ENCODE data around the gene SAFB2.
"Not testable (repeated sequence)": the region's sequence is repeated elsewhere in the genome, so short reads cannot be mapped to it uniquely, and the experiment has no call there.

SAFB2 gene

DNA sequence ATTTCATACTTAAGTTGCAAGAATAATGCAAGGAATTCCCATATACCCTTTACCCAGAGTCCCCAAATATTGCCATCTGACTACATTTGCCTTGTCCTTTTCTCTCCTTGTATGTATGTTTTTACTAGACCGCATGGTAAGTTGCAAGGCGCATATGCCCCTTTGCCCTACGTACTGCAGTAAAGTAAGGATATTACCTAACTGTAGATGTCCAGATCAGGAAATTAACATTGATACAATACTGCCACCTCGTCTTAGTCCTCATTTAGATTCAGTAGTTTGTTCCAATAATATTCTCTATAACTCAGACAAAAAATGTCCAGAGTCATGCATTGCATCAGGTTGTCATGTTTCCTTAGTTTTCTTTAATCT lies 9.7 kb upstream of the SAFB2 start:
- DNase-seq: no peak

DNA sequence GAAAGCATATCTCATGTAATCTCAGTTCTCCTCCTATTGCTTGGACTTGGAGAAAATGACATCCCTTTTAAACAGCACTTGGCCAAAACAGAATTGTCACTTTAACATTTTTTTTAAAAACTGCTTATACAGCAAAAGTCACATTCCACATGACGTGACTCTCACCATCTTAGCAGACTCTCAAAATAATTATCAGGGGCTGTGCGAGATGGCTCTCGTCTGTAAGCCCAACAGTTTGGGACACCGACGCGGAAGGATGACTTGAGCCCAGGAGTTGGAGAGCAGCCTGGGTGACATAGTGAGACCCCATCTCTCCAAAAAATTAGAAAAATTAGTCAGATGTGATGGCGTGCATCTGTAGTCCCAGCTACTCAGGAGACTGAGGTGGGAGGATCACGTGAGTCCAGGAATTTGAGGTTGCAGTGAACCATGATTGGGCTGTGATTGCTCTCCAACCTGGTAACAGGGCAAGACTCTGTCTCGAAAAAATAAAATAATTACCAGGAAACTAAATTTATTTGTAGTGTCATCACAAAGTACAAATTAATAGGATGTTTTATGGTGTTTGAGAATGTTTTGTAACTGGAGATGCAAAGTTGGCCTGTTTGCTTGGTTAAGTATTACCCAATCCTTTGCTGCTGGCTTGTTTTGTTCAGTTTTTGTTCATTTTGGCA lies 9.1 kb upstream of the SAFB2 start:
- DNase-seq: no peak

DNA sequence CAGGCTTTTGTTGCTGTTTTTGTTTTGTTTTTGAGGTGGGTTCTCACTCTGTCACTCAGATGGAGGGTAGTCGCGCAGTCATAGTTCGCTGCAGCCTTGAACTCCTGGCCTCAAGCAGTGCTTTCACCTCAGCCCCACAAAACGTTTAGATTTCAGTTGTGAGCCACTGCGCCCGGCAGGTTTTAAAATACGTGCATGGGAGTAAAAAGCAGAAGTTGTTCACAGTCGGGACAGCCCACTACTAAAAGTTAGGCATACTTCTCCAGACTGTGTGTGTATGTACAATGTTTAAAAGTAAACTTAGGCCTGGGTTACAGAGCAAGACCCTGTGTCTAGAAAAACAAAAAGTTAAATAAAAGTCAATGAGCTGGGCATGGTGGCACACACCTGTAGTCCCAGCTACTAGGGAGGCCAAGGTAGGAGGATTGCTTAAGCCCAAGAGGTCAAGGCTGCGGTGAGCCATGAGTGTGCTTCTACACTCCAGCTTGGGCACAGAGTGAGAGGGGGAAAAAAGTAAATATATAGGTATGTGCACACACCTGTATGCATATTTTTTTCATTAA lies 6.4 kb upstream of the SAFB2 start:
- no peak for DNase-seq

DNA sequence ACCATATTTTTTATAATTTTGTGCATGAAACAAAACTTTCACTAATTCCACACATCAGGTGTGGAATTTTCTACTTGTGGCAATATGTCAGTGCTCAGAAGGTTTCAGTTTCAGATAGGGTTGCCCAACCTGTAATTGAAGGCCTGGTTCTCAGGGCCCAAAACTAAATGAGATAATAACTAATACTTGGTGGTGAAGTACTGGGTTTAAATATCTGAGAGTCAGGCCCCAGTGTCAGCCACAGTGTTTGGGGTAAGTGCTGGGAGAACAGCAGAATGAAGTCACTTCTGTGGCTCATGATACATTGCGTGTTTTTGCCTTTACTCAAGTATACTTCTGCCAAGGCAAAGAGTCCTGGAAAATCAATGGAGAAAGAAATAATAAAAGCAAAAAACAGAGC lies 5.9 kb upstream of the SAFB2 start:
- DNase-seq: no peak

DNA sequence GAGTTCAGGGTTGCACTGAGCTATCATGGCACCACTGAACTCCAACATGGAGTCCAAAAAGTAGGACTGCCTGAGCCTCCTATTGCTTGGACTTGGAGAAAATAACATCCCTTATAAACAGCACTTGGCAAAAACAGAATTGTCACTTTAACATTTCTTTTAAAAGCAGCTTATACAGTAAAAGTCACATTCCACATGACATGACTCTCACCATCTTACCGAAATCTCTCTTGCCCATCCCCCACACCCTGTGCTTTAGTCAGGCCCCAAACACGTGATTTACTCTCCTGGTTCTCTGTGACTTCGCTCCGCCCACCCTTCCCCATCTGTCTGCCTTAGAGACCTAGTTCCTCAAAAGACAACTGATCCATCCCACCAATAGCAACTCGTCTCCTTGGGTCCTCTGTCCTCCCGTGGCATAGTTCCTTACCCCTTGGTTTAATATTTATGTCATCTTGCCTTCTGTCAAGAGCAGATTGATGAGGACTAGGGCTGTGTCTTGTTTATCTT lies 4.9 kb upstream of the SAFB2 start:
- DNase-seq: no peak

DNA sequence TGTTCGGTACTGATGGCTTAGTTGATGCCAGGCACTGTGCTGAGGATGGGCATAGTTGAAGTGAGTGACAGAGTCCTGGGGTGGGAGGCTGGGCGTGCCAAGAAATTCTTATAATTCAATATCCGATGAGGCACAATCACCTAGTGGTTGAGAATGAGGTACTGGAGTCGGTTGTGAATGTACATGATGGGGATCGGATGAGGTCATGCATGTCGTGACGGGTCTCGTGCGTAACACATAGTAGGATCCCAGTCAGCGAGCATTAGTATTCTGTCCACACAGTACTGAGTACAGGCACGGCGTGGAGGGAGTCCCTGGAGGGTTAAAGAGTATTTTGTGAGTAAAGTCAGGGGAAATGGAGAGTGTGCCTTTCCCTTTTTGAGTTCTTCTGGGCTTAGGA lies 3.1 kb upstream of the SAFB2 start:
- DNase-seq: no peak

DNA sequence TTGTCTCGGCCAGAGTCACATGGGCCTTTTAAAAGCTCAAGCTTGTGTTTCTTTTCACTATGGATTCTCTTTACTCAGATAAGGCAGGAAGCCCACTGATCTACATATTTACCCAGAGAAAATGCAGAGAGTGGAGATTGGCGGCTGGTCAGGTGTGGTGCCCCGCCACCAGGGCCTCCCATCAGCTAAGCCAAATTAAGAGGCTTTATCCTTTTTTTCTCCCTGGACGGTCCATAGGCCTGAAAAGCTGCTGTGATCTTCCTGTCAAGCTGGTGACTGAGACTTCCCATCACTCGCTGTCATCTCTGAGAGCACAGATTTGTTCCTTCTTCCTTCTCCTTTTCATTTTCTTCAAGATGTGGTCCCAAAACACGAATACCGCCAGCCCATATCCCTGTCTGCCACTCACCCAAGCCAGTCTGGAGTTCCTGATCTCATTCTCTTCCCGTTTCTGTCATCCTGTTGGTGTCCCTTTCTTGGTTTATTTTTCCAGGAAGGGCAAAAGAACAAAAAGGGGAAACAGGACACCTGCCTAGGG lies 2.2 kb upstream of the SAFB2 start:
- no peak for DNase-seq

DNA sequence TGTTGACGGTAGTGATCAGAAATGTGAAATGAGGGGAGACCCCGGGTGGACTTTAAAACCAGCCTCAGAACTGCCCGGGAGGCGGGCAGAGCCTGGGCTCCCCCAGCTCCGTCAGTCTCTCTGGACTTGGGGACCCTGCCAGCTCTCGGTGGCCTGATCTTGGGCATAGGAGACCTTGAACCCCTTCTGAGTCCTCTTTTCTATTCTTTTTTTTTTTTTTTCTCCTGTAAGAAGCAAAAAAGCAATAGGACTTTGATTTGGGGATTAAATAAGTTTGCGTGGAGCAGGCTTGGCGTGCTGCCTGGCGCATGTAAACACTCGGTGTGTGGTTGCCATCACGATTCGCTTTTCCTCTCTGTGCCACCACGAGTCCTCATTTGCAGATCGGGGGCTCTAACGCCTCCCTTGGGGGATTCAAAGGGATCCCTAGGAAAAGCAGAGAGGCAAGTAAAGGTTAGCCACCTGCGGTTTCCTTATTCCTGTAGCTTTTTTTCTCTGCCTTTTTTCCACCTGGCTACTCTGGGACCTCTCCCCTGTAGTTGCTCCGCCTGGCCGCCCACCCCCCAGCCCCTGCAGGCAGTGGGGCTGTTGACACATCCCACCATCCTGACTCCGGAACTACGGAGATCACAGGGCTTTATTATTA lies 1.6 kb upstream of the SAFB2 start:
- no peak for DNase-seq

DNA sequence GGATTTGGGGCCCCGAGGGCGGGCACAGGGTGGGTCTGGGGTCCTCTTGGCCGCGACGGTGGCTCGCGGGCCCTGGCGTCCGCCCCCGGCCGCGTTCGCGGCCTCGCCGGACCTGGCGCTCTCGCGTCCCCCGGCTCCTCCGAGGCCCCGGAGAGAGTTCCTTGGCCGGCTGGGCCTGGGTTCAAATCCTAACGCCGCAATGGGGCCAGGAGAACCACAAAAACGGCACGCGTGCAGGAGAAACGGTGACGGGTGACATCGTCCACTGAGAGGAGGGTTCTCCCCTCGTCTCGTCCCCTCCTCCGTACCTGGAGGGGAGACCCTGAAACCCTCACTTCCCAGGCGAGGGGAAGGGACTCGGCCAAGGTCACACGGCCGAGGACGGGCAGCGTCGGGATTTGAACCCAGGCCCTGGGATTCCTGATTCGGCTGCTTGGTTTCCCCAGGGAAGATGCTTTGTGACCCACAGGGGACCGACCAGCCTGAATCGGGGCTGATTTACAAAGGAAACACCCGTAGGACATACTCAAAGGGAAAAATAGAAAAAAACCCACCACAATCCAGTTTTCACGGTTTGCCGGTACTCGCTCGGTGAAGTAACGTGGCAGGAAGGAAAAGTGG lies 931 bp upstream of the SAFB2 start:
- no peak for DNase-seq

DNA sequence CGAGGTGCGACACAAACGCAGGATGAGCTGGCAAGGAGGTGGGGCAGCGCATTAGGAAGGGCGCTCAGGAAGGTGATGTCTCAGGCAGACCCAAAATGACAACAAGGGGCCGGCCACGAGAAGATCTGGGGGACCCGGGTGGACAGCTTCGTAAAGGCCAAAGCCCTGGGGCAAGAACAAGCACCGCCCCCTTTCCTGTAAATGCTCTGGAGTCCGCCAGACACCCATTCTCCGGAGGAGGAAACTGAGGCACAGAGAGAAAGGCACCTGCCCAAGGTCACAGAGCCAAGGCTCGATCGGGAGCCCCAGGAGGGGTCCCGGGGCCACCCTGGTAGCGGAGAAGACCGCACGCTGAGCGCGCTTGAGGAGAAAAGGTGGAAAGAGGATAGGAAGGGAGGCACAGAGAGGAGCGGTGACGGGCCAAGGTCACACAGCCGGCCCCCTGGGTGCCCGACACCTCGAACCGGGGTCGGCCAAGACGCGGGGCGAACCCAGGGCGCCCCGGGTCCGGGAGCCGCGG lies 571 bp downstream of the SAFB2 start:
- DNase-seq: no peak

DNA sequence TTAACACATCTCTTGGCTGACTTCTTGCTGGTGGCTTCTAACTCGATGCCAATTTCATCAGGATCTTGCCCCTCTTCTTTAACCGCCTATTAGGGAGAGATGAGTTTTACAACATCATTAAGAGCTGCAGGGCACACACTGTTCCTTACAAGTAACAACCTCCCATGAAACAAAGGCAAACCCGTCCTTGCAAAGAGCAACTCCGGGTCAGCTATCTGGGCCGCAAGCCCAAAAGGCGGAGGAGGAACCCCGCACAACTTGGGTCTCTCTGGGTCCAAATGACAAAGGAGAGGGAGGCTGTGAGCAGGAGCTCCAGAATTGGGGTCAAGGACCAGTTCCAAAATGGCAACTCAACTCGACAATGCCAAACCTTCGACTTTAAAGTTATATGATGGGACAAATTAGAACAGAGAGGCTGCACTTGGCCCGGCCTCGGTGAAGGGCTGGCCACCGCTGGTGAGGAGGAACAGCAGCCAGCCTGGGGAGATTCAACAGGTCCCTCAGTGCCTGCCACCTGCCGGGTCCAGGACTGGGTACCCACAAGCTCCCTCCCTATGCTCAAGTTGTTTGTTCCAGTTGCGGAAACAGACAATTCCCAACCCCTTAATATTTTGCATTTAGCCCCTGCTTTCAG lies 1.1 kb downstream of the SAFB2 start:
- no peak for DNase-seq

DNA sequence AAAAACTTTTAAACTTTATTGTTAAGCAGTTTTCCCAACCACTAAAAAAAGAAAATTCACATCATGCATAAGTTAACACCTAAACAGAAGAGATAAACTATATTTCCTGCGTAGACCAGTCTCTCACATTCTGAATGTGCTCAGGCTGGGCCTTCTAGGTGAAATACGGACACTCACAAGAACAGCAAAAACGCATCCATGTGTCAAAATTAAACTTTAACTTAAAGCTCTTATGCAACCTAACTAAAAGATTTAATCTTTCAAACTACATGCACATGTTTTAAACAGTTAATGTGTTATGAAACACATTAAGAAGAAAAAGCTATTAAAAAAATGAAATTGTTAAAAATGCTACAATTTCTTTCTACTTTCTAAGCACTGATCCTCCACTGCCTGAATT lies 2.6 kb downstream of the SAFB2 start:
- no peak for DNase-seq

DNA sequence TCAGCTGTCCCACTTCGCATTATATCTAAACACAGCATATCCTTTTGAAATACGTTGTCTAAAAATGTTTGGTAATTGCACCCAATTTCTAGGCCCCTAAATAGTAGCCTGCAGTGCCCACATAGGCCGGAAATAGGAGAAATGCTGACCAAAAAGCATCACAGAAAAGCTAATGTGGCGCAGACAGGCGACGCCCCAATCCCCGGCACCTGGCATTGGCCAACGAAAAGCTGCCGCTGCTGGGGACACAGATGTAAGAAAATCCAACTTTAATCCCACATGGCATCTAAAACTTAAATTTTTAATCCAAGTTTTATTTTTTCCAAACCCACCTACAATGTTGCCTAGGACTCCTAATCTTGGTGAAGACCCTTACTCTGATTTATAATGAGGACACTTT lies 4.0 kb downstream of the SAFB2 start:
- DNase-seq: no peak

DNA sequence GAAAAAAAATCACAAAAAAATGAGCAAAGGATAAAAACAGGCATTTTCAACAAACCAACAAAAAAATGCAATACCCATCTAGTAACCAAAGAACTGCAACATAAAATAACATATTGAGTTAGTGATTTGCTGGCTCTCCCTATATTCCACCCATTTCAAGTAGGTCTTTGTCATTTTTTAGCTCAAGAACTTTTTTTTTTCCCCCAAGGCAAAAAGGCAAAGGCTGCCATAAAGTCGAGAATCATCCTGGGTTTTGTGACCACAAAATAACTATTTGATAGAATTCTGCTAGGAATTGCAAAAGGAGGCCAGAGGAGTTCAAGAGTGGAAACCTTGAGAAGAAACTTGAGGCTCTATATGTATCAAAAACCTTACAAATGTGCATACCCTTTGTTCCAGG lies 5.5 kb downstream of the SAFB2 start:
- DNase-seq: no peak

DNA sequence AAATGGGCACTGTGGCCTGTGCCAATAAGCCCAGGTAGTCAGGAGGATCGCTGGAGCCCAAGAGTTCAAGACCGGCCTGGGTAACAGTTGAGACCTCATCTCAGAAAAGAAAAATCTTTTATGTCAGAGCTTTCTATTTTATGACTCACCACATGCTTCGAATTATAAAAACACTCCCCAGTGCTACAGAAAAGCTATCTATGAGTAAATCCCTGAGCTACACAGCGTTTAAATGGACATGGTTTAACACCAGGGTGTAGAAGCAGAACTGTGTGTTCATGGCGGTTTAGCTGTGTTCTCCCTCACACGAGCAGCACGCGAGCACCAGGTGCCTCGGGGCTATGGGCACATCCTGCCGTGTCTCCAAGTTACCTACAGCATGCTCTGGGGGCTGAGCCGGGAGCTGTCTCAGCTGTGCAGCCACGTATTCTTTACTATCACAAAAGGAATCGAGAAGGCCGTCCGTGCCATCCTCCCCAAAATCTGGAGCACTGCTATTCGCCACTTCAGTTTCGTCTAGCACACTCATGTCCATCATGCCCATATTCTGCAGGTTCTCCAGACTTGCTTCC lies 6.7 kb downstream of the SAFB2 start:
- DNase-seq: no peak

DNA sequence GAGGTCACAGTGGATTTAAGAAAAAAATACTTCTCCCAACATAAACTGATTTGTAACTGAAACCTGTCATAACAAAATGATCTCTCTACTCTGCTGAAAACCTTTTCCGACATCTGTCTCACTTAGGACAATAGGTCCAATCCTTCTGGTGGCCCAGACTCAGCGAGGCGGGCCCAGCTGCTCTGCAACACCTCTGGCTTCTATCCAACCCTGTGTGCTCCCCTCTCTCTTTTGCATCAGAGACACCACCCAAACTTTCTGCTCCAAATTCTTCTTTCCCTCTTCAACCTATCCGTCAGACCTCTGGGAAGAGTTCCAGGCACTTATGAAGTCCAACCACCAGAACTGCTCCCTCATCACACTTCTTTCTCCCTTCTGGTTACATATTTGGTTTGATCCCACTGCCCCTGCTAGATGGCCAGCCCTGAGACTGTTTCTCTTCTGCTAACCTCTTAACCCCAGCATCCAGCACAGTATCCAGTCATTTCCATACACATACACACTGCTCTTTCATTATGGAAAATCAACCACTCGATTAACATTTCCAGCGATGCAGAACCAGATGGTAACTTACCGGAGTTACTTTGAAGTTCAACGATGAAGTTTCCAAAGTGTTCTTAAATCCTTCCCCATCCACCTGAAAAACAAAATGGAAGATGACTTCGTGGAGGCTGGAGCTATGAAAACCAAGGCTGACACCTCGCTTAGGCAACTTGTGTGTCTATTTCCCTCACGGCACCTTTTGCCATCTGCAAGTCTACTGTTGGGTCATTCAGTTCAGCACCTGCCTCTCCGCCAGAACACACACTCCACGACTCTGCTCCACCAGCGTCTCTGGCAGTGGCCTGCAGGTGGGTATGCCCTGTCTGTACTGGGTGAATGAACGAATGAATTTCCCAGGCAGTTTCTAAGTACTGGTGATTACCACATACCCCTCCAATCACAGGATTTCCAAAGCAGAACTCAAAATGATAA lies 9.4 kb downstream of the SAFB2 start:
- DNase-seq: no peak

DNA sequence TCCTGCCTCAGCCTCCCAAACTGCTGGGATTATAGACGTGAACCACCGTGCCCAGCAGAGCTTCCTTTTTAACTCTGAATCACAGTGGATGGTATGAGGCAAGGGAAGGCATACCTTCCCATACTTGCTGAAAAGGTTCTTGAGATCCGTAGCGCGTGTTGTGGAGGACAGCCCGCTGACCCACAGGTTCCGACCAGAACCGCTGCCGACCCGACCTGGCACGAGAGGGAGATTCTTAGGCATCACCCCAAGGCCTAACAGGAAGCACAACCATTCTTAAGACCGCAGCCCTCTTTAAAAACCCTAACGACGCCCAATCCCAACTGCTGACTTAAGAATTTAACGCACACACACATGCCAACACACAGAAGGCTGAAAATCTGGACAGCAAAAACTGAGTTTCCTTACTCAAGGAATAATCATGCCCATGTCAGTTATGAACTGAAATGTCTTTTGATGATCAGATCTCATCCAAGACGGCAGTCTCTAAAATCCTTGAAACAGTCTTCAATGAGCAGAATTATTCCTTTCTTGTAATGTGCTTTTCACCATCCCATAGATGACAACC lies 12.6 kb downstream of the SAFB2 start:
- DNase-seq: no peak

DNA sequence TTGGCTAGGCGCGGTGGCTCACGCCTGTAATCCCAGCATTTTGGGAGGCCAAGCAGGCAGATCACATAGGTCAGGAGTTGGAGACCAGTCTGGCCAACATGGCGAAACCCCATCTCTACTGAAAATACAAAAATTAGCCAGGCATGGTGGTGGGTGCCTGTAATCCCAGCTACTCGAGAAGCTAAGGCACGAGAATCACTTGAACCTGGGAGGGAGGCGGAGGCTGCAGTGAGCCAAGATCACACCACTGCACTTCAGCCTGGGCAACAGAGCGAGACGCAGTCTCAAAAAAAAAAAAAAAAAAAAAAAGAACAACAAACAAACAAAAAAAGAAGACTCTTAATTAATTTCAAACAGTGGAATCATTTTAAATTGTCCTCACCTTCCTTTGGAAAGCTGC lies 13.8 kb downstream of the SAFB2 start:
- not testable (repeated sequence) for DNase-seq

DNA sequence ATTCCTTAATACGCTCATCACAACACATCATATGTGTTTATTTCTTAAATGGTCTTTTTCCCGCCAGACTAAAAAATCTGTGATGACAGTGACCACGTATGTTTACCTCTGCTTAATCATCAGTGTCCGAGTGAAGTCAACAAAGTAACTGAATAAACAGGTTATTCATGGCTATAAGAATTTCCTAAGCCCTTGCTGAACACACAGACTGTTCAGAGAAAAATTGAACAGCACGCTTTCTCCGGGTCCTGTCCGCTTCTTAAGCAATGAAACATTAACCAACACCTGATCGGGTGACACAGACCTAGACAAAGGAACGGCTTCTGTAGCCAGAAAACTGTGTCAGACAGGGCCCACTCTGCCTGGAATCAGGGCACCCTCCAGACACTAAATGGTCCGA lies 14.3 kb downstream of the SAFB2 start:
- no peak for DNase-seq

DNA sequence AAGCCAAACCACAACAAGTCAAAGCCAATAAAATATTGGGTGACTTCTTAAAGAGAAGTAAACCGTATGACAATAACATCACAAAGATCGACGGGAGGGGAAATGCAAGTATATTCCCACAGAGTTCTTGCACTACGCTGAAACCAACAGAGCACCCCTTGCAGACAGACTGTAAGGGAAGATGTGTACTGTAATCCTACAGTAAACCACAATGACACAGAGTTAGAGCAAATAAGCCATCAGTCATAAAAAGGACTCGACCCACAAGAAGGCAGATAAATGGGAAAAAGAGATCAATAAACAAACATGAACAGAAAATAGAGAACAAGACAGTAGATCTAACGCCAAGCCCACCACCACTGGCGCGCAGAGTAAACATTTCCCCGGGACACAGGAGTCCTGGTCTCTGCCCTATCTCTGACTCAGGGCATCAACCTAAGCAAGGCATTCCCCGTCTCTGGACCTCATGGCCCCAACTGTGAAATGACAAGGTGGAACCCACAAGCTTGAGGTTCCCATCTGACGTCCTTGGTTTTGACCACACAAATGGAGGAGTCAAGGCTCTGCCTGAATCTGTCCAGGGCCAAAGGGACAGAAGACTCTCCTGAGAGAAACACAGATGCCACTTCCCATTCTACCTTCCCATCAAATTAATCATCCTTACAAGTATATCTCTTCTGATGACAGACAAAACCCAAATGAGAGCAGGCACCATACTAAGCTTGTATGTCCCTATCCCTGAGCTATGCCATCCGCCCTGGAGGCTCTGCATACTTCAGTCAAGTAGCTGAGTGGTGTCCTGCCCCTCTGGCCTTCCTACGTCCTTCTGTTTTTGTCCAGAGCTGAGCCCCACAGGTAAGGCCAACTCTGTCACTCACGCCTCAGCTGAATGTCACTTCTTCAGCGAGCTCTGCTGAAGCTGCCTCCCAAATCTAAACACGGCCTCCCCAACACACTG lies 15.0 kb downstream of the SAFB2 start:
- no peak for DNase-seq

Measured in GOT3 (cell line).